HepG2 (cell line): ENCODE results near the gene NEURL1B.

ENCODE experiments used
- DR1 ChIP-seq: sonication (generic); formaldehyde crosslinking; IDR thresholded peaks from 2 replicates; pipeline ENCODE4 v1.8.0; 2021; ENCODE audit warnings: mild to moderate bottlenecking, missing genetic modification reagents, inconsistent platforms
- EZH2 ChIP-seq: conservative IDR thresholded peaks from 2 replicates; pipeline ENCODE4 v1.6.1; 2012; ENCODE audit warnings: mild to moderate bottlenecking, low read depth, low read length, moderate library complexity
- FOXP4 ChIP-seq: sonication (generic); formaldehyde crosslinking; IDR thresholded peaks from 2 replicates; pipeline ENCODE4 v1.4.0; 2020; ENCODE audit warnings: missing genetic modification reagents
- GPN1 ChIP-seq: sonication (generic); formaldehyde crosslinking; IDR thresholded peaks from 2 replicates; pipeline ENCODE4 v1.5.1; 2020; ENCODE audit warnings: missing genetic modification reagents, borderline replicate concordance
- HMGXB4 ChIP-seq, 2 experiments: sonication (generic) in 1 of 2; formaldehyde crosslinking in 1 of 2; IDR thresholded peaks; 2 replicates each; pipeline versions ENCODE4 v1.4.0 to v1.6.1; 2018 to 2020; ENCODE audit warnings: missing genetic modification reagents in 2 of 2, borderline replicate concordance in 1 of 2, low read depth in 1 of 2, mild to moderate bottlenecking in 1 of 2, missing biosample characterization in 1 of 2
- HNF4A ChIP-seq: sonication (generic); formaldehyde crosslinking; IDR thresholded peaks from 2 replicates; pipeline ENCODE4 v1.4.0; 2020; ENCODE audit warnings: missing genetic modification reagents
- JUND ChIP-seq: sonication (generic); formaldehyde crosslinking; IDR thresholded peaks from 2 replicates; pipeline ENCODE4 v1.8.0; 2022; ENCODE audit warnings: mild to moderate bottlenecking, missing genetic modification reagents

- TF ChIP-seq DR1 (no peak), EZH2 (no peak), HMGXB4 (CRISPR knock-in tag; IDR thresholded peaks at IDR 0.05; ENCODE audit: borderline replicate concordance in 1 of 2, low read depth in 1 of 2) (no peak), JUND (no peak), GPN1 (CRISPR knock-in tag) (no peak), FOXP4 (CRISPR knock-in tag) (no peak), HNF4A (no peak)
Observed at GRCh38 chr5:172600571-172600970, 40.5 kb upstream of the NEURL1B start.
